Subcutaneous adipose tissue (tissue), 4 donors: Measurements from ENCODE around the gene RPIA. TPM values are rescaled to one million over a fixed set of nuclear protein-coding genes. Genes with fewer than 3 reads are reported as not detected.

Experiments used
- total RNA-seq, 4 donors: library from RNA; depleted of rRNA; stranded (reverse); fragments of >200 nt; gene quantifications; one replicate each; pipeline ENCODE4 v1.1.0, GENCODE V29; 2016
- TF ChIP-seq, protein P1 (sequence below): fragments of 450-650 bp; IDR thresholded peaks from one replicate; pipeline ENCODE4 v1.5.1; 2016; ENCODE audit warnings: low read depth, mild to moderate bottlenecking, control low read depth, antibody characterized with exemption, moderate library complexity

RPIA gene
- total RNA-seq, 4 donors from 2014 or later: 10.2 to 13.9 (median 11.1) TPM

DNA sequence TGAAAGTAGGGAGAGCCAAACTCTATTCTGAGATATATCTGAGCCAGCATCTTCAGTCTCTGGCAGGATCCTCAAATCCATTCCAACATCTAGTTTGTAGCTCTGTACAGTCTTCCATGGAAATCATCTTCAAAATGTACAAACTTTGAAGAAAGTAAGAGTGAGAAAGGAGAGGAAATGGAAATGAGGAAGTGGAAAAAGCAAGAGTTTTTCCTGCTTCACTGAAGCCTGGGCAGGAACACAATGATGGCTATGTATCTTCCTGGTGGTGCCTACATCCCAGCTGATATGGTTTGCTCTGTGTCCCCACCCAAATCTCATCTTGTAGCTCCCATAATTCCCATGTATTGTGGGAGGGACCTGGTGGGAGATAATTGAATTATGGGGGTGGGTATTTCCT lies 4.1 kb upstream of the RPIA start:
- TF ChIP-seq, protein P1, sequence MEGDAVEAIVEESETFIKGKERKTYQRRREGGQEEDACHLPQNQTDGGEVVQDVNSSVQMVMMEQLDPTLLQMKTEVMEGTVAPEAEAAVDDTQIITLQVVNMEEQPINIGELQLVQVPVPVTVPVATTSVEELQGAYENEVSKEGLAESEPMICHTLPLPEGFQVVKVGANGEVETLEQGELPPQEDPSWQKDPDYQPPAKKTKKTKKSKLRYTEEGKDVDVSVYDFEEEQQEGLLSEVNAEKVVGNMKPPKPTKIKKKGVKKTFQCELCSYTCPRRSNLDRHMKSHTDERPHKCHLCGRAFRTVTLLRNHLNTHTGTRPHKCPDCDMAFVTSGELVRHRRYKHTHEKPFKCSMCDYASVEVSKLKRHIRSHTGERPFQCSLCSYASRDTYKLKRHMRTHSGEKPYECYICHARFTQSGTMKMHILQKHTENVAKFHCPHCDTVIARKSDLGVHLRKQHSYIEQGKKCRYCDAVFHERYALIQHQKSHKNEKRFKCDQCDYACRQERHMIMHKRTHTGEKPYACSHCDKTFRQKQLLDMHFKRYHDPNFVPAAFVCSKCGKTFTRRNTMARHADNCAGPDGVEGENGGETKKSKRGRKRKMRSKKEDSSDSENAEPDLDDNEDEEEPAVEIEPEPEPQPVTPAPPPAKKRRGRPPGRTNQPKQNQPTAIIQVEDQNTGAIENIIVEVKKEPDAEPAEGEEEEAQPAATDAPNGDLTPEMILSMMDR: no peak

DNA sequence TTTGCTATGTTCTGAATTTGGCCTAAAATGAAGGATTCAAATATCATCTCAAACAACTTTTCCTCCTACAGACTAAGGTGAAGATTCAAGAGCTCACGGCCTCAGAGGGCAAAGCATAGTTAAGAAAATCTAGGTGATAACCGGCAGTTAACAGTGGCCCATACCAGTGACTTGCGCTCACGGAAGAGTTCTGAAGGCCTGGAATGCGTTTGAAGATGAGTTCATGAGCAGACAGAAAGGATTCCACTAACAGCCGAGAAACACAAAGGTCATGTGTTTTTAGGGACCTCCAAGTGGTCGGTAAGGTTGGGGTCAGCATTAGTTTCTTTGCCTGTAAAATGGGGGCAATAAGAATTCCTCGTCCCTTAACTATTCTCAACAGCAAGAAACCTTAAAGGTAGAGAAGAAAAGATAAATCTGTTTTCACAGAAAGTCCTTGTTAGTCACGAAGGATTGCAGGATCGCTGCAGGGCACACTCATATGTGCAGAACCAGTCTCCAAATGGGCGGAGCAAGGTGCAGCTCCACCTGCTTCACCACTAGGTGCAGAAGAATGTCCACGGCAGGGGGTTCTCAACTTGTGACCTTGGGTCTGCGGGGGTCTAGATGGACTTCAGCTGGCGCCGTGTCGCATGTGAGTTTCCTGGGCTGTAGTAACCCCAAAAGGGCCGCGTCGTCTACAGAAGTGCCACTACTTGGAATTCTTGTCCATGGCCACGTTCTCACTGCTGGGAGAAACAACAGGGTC lies 708 bp upstream of the RPIA start:
- TF ChIP-seq, protein P1: no peak

DNA sequence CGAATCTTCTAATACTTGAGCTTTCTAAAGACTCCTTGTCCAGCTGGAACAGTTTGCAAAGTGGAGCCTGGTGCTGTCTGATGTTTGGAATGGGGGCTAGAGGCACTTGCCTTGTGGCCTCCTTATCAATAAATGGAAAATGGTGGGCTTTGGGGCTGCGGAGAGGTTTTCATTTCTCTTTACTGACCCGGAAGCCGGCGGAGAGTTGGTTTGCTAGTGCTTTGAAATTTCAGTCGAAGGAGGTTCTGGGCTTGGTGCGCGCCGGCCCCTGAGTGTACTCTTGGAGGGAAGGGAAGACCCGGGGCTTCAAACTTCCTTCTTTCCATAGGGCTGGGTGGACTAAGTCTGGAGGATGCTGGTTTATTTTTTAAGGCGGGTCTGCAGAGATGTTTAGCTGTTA lies 714 bp downstream of the RPIA start:
- TF ChIP-seq, protein P1: no peak

DNA sequence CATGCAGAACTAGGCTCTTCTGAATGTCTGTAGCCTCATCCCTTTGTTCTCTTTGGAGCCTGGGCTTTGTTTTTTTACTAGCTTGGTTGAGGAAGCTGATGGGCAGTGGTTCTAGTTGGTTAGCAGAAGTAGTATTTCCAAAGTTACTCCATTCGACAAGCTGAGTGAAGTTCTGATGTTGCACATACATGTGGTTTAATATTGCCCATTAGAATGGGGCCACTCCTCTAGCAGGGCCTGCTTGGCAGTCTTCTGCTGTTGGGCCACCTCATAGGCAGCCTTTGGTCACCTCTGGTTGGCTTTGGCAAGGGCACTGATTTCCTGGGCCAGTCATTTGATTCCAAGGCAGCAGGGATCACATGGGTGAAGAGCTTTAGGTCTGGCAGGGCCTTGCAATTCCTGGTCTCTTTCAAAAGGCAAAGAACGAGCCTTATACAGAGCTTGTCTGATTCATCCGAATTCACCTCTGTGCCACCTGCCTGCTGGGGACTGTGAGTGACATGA lies 2.5 kb downstream of the RPIA start:
- TF ChIP-seq, protein P1: no peak

DNA sequence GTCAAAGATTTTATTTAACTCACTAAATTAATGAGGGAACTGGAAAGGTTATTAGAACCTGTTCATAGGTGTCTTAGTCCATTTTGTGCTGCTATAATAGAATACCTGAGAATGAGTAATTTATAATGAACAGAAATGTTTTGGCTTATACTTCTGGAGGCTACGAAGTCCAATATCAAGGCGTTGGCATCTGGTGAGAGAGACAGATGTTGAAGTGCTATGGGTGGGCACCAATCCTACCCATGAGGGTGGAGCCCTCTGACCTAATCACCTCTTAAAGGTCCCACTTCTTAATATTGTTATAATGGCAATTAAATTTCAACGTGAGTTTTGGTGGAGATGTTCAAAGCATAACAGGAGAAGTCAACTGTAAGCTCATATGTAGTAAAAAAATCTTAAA lies 5.1 kb downstream of the RPIA start:
- TF ChIP-seq, protein P1: no peak

DNA sequence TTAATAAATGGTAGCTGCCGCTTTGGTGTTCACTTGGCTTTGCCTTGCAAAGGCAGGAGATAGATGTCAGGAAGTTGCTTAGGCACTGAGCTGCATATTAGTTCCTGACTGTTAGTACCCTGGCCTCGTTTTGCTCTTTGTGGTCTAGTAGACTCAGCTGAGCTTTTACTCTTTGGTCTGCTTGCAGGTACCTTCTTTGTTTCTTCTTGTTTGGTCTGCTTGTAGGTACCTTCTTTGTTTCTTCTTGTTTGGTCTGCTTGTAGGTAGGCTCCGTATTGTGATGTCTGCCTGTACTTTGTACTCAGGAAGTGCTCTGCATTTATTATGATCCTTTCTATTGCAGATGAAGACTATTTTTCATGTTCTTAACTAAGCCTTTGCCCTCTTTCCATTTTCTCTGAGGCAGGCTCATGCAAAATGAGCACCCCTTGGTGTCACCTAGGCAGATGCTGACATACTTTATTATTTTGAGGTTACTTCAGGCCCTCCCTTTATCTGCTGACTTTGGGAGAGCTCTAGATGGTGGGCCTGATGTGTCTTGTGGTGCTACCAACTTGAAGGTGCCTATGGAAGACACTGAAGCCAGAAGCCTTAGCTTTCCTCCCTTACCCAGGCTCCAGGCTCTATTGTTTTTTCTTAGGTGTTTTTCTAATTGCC lies 6.0 kb downstream of the RPIA start:
- TF ChIP-seq, protein P1: no peak

DNA sequence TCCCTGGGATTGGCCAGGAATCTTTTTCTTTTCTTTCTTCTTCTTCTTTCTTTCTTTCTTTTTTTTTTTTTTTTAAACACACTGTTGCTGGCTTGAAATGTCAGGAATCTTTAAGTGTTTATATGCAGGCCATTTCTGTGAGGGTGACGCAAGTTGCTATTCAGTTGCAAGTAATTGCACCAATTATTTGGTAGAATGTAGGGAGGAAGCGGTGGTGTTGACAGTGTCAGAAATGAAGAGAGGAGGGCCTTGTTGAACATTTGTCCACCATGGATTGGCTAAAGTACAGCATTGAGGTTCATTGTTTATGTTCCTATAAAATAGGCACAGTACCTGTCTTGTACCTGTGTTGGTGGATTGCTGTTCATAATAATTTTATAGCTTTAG lies 6.5 kb downstream of the RPIA start:
- TF ChIP-seq, protein P1: no peak
